Neural progenitor cell (in vitro differentiated cells): ENCODE data around the gene ANO3.

Experiments used
- EZH2 ChIP-seq: fragments of 200-600 bp; sonication (generic); IDR thresholded peaks from 2 replicates; pipeline ENCODE4 v1.6.1; 2017; ENCODE audit warnings: antibody characterized with exemption, mild to moderate bottlenecking, moderate library complexity
- TF ChIP-seq, protein P1 (sequence below): fragments of 200-600 bp; sonication (generic); IDR thresholded peaks from 2 replicates; pipeline ENCODE4 v1.5.1; 2017; ENCODE audit warnings: antibody characterized with exemption, mild to moderate bottlenecking

DNA sequence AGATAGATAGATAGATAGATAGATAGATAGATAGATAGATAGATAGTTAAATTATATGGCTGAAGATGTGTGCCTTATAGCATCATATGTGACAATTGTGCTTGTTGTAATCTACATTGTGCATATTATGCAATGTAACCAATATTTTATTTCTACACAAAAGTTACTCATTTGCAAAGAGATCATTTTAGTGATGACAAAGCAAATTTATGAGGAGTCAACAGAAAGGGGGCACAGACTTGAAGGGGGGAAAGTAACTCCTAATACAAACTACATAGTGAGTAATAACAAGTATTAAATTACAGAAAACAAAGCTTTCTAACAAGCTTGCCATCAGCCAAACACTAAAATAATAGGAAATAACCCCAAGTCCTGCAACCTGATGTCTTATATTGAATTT lies 133.3 kb downstream of the ANO3 start:
- TF ChIP-seq, protein P1, sequence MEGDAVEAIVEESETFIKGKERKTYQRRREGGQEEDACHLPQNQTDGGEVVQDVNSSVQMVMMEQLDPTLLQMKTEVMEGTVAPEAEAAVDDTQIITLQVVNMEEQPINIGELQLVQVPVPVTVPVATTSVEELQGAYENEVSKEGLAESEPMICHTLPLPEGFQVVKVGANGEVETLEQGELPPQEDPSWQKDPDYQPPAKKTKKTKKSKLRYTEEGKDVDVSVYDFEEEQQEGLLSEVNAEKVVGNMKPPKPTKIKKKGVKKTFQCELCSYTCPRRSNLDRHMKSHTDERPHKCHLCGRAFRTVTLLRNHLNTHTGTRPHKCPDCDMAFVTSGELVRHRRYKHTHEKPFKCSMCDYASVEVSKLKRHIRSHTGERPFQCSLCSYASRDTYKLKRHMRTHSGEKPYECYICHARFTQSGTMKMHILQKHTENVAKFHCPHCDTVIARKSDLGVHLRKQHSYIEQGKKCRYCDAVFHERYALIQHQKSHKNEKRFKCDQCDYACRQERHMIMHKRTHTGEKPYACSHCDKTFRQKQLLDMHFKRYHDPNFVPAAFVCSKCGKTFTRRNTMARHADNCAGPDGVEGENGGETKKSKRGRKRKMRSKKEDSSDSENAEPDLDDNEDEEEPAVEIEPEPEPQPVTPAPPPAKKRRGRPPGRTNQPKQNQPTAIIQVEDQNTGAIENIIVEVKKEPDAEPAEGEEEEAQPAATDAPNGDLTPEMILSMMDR = no peak
- TF ChIP-seq EZH2 = no peak
